ES-I3 (cell line): Measurements from ENCODE around the gene PREP.
"Not testable (repeated sequence)": the region's sequence is repeated elsewhere in the genome, so short reads cannot be mapped to it uniquely, and the experiment has no call there.

Experiments
- H3K36me3 ChIP-seq: 2 replicates; pipeline ENCODE4 v1.6.1; 2013; ENCODE audit warnings: mild to moderate bottlenecking, low read length, control low read depth, moderate library complexity; ENCODE audit not compliant: insufficient read depth
- H3K4me1 ChIP-seq: 2 replicates; pipeline ENCODE4 v1.6.1; 2013; ENCODE audit warnings: mild to moderate bottlenecking, control low read depth, low read length; ENCODE audit not compliant: insufficient read depth
- H3K9ac ChIP-seq: 2 replicates; pipeline ENCODE4 v1.6.1; 2013; ENCODE audit warnings: low read depth, mild to moderate bottlenecking, low read length, moderate library complexity
- H3K9me3 ChIP-seq: 2 replicates; pipeline ENCODE4 v1.6.1; 2013; ENCODE audit warnings: mild to moderate bottlenecking, low read length, moderate library complexity; ENCODE audit not compliant: control insufficient read depth, insufficient read depth

The PREP gene

GRCh38 chr6:105416971-105417370 lies 14.1 kb upstream of the PREP start:
- H3K36me3 ChIP-seq, H3K9me3 ChIP-seq, H3K4me1 ChIP-seq, H3K9ac ChIP-seq: not testable (repeated sequence)

DNA sequence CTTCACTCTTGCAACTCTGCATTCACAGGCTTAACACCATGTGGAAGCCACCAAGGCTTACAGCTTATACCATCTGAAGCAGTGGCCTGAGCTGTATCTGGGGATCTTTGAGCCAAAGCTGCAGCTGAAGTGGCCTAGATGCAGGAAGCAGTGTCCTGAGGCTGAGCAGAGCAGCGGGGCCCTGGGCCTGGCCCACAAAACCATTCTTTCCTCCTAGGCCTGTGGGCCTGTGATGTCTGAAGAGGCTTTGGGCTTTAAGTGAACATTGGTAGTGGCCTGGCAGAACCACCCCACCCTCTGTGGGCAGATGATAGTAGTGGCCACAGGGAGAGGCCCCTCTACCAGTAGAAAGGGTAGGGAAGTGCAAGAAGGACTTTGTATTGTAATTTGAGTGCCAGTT lies 6.9 kb upstream of the PREP start:
- no peaks in the 10 kb centered on the region for H3K4me1 ChIP-seq
- H3K9ac ChIP-seq: no peak overlapping the region
- peaks cover 5% of the 10 kb centered on the region; the same call in 1 of the 2 replicates for H3K9me3 ChIP-seq
- no peaks in the 10 kb centered on the region for H3K36me3 ChIP-seq

GRCh38 chr6:105402090-105402938 lies 568 bp downstream of the PREP start:
- peaks cover 29% of the 10 kb centered on the region for H3K4me1 ChIP-seq
- H3K36me3 ChIP-seq: no peaks in the 10 kb centered on the region
- no peaks in the 10 kb centered on the region for H3K9me3 ChIP-seq
- H3K9ac ChIP-seq: peak overlapping the region; percentile 76

DNA sequence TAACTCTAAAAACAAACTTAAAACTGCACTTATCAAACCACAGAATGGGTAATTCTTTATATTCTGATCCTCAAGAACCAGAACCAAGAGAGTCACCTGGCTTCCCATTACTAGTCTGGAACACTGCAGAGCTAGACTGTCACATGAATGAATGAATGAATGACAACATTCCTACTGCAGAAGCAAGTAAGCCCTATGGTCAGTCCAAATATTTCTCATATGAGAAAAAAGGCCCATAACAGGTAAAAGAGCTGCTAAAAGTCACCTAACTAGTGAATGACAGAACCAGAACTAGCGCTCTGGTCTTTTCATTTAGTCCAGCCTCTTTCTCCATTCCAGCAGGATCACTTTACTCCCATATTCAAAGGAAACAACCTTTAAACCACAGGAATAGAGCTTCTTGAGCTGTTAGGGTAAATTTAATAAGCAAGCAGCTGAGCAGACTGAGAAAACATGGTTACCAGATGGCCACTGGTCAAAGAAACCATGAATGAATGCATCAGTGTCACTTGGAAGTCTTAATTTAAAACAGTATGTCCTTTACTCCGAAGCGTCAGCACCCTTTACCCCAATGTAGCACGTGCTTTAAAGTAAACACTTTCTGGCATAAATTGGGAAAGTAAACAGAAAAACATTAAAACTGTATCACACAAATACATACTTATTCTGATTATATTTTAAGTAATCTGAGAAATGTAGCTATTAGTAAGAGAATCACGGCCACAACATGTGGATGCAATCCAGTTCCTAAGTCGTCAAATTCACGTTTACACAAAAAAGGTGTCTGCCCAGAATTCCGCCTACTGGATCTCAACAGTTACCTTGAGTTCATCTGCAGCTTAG lies 1.4 kb downstream of the PREP start:
- no peaks in the 10 kb centered on the region for H3K9me3 ChIP-seq
- no peaks in the 10 kb centered on the region for H3K36me3 ChIP-seq
- H3K9ac ChIP-seq: peak overlapping the region; percentile 76
- peaks cover 29% of the 10 kb centered on the region for H3K4me1 ChIP-seq

DNA sequence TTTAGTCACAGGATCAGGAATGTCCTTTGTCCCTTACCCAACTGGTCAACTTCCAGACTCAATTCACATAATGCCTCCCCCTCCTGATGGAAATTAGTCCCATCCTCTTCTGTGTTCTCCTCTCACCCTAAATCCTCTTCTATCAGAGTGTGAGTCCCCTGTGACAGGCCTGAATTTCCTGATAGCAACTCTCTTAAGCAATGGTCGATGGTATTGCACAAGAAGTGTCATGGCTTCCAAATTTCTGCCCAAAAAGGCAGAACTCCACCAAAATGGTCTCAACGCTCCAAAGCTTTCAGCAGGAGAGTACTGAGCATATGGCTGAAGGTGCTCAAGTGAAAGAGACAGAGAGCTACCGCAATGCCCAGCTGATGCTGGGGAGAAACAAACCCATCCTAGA lies 2.4 kb downstream of the PREP start:
- Histone ChIP-seq H3K9me3 (no peaks in the 10 kb centered on the region), H3K4me1 (peaks cover 29% of the 10 kb centered on the region), H3K36me3 (no peaks in the 10 kb centered on the region; the same call in 1 of the 2 replicates), H3K9ac (no peak overlapping the region)

DNA sequence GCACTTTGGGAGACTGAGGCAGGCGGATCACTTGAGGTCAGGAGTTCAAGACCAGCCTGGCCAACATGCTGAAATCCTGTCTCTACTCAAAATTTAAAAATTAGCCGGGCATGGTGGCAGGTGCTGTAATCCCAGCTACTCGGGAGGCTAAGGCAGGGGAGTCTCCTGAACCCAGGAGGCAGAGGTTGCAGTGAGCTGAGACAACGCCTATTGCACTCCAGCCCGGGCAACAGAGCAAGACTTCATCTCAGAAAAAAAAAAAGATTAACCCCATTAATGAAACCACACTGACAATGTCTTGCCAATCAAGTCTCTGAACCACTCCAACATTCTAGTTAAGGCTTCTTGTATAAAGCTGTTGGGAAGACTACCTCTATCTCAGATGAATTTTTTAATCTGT lies 4.0 kb downstream of the PREP start:
- H3K9ac ChIP-seq: no peak overlapping the region

GRCh38 chr6:105397987-105398386 lies 4.9 kb downstream of the PREP start:
- Histone ChIP-seq H3K9me3 (no peaks in the 10 kb centered on the region), H3K36me3 (no peaks in the 10 kb centered on the region; the same call in 1 of the 2 replicates), H3K4me1 (peaks cover 29% of the 10 kb centered on the region), H3K9ac (no peak overlapping the region)

More for the DNA sequence above, 4.0 kb downstream of the PREP start:
- Histone ChIP-seq H3K4me1 (peaks cover 29% of the 10 kb centered on the region), H3K9me3 (no peaks in the 10 kb centered on the region), H3K36me3 (no peaks in the 10 kb centered on the region; the same call in 1 of the 2 replicates)

DNA sequence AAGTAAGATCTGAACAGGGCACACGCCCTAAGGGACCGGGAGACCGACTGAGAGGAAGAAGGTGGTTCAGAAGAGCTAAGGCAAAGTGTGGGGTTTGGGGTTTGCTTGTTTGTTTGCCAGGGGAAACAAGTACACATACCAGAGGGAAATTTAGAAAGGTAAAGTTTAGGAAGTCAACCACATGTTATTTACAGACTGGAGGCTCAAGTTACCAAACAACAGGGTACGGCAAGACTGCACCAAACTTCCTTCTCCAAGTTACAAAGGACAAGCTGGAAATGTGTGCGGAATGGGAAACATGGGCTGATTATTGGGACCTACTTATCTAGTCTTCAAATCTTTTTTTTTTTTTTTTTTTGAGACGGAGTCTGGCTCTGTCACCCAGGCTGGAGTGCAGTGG lies 11.2 kb downstream of the PREP start:
- Histone ChIP-seq H3K9ac (no peak overlapping the region), H3K9me3 (no peaks in the 10 kb centered on the region), H3K4me1 (no peaks in the 10 kb centered on the region), H3K36me3 (no peaks in the 10 kb centered on the region; the same call in 1 of the 2 replicates)

GRCh38 chr6:105389543-105389942 lies 13.3 kb downstream of the PREP start:
- Histone ChIP-seq H3K36me3 (no peaks in the 10 kb centered on the region), H3K9ac (no peak overlapping the region), H3K4me1 (no peaks in the 10 kb centered on the region), H3K9me3 (no peaks in the 10 kb centered on the region)

DNA sequence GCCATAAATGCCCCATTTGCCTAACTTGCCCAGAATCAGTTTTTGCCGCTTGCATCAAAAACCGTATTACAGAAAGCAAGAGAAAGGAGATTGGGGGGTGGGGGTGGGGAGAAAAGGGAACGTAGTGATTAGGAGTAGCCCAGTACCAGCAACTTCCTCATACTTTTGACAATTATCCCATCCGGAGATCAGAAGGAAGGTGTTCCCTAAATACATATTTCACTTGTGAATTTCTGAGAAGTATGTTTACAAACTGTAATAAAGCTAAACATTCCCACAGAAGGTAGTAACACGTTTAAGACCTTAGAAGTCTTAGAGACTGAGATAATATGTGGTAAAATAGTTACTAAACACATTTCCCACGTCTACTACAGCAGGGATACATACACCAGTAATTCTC lies 14.5 kb downstream of the PREP start:
- no peaks in the 10 kb centered on the region for H3K9me3 ChIP-seq

DNA sequence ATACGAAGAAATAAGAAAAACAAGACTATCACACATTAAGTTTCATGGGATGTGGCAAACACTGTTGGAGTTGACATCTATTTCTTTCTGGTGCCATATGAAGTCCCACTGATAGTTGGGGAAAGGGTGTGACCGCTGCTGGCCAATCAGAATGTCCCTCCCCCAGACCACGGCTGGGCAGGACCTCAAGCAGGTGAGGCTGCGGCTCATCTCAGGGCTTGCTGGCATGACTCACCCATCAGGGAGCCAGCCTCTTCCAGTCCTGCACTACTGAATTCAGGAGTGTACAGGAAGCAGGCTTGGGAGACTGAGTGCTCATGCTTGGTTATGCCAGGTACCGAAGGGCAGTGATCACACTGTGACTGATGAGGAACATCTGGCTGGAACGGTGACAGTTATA lies 18.9 kb downstream of the PREP start:
- Histone ChIP-seq H3K9ac (no peak overlapping the region), H3K36me3 (no peaks in the 10 kb centered on the region), H3K4me1 (no peaks in the 10 kb centered on the region), H3K9me3 (no peaks in the 10 kb centered on the region)

More for the DNA sequence above, 14.5 kb downstream of the PREP start:
- Histone ChIP-seq H3K4me1 (no peaks in the 10 kb centered on the region), H3K9ac (no peak overlapping the region), H3K36me3 (no peaks in the 10 kb centered on the region)

DNA sequence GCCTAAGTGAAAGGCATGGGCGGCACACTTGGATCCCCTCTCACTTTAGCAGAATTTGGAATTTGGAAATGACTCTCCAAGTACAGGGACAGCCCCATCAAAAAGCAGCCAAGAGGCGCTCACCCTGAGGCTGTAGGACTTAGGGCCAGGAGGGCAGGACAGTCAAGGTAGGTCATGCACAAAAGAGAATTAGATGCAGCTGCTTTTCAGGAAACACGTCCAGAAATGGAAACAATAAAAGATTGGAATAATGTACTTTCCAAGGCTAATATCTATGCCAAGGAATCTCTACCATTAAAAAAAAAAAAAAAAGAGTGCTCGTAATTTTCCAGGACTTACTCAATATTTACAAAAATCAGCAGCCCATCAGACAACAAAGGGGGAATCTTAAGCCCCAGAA lies 19.9 kb downstream of the PREP start:
- H3K9ac ChIP-seq: no peak overlapping the region
- no peaks in the 10 kb centered on the region for H3K9me3 ChIP-seq
- no peaks in the 10 kb centered on the region for H3K4me1 ChIP-seq
- no peaks in the 10 kb centered on the region for H3K36me3 ChIP-seq

DNA sequence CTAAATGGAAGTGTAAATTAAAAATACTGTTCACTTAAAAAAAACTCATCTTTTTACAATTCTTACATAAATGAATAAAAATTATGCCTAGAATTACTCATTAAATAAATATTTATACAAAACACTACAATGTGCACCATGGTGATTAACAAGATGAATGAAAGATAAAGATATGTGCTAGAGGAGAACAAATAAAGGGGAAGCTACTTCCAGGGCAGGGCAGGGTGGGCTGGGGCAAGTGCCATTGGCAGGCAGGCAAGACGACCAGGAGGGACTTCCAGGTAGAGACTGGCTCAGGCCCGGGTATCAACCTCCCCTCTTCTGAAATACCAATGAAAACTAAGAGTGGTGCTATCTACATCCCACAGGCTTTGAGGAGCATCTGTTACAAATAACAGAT lies 20.4 kb downstream of the PREP start:
- H3K36me3 ChIP-seq: no peaks in the 10 kb centered on the region
- no peaks in the 10 kb centered on the region for H3K4me1 ChIP-seq
- no peaks in the 10 kb centered on the region for H3K9me3 ChIP-seq
- no peak overlapping the region for H3K9ac ChIP-seq

DNA sequence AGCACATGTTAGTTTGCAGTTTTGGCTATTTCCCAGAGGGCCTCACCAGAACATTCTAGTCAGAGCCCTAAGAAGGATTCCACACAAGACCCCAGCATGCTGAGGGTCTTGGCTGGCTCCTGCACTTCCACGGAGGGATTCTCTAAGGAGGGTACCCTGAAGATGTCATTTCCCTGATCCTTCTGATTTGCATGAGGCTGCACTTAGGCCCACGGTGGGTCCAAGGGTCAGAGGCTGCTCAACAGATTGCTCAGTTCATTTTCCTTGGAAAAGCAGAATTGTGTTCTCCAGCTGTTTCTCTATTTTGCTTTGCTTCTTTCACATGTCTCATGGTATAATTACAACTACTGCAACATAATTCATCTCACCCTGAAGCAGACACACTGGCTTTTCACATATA lies 22.2 kb downstream of the PREP start:
- H3K9ac ChIP-seq: no peak overlapping the region
- no peaks in the 10 kb centered on the region for H3K9me3 ChIP-seq
- peaks cover 3% of the 10 kb centered on the region; the same call in 1 of the 2 replicates for H3K36me3 ChIP-seq
- H3K4me1 ChIP-seq: no peaks in the 10 kb centered on the region

DNA sequence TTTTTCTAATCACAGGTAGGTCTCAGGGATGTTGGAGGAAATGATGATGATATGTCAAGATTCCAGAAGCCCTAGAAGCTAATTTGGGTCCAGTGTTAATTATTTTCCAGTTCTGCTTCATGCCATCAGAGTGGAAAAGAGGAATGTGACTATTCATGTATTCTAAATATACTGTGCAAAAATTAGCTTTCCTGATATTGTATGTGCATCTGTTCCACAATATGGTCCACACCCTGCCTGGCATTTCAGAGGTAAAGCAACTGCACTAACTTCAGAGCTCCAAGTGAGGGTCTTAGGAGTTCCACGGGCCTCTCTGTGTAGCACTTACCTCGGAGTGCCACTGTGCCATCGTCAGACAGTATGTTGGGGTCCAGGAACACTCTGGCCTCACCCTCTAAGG lies 27.1 kb downstream of the PREP start:
- Histone ChIP-seq H3K9me3 (no peaks in the 10 kb centered on the region), H3K9ac (no peak overlapping the region), H3K4me1 (no peaks in the 10 kb centered on the region), H3K36me3 (peaks cover 3% of the 10 kb centered on the region; the same call in 1 of the 2 replicates)
